Activated T-cell treated with anti-CD3 and anti-CD28 coated beads, Interleukin-2, amount 50 U/mL, for 24 hours (primary cell): ENCODE results near the gene LRP8.

Source experiments
- DNase-seq: peaks from one replicate; pipeline ENCODE4 v3.0.0-alpha.2; 2020
- H3K27ac Mint-ChIP-seq: 2 replicates; pipeline ENCODE4 v1.8.0; 2020; ENCODE audit warnings: mild to moderate bottlenecking, mixed read lengths
- H3K27me3 Mint-ChIP-seq: 2 replicates; pipeline ENCODE4 v1.8.0; 2020; ENCODE audit warnings: mixed read lengths
- H3K36me3 Mint-ChIP-seq: 2 replicates; pipeline ENCODE4 v1.8.0; 2020; ENCODE audit warnings: low read depth, mixed read lengths
- H3K4me1 Mint-ChIP-seq: 2 replicates; pipeline ENCODE4 v1.8.0; 2020; ENCODE audit warnings: low read depth, mixed read lengths
- H3K4me3 Mint-ChIP-seq: 2 replicates; pipeline ENCODE4 v1.8.0; 2020; ENCODE audit warnings: mild to moderate bottlenecking, moderate library complexity, mixed read lengths
- H3K9me3 Mint-ChIP-seq: 2 replicates; pipeline ENCODE4 v1.8.0; 2020; ENCODE audit warnings: mixed read lengths

Gene LRP8

GRCh38 chr1:53303726-53304515 lies 23.9 kb downstream of the LRP8 start:
- DNase-seq = no peak
- H3K4me1 Mint-ChIP-seq = peaks cover 1% of the 10 kb centered on the region
- H3K27ac Mint-ChIP-seq = no peak overlapping the region
- no peak overlapping the region for H3K4me3 Mint-ChIP-seq
- no peaks in the 10 kb centered on the region for H3K27me3 Mint-ChIP-seq
- H3K9me3 Mint-ChIP-seq = no peaks in the 10 kb centered on the region
- peaks cover 80% of the 10 kb centered on the region for H3K36me3 Mint-ChIP-seq

- Mint-ChIP-seq H3K9me3 (no peaks in the 10 kb centered on the region), H3K4me1 (no peaks in the 10 kb centered on the region), H3K27ac (no peak overlapping the region), H3K27me3 (no peaks in the 10 kb centered on the region), H3K4me3 (no peak overlapping the region), H3K36me3 (peaks cover 75% of the 10 kb centered on the region)
- DNase-seq = no peak
Observed at GRCh38 chr1:53303243-53303642, 24.6 kb downstream of the LRP8 start.

GRCh38 chr1:53299233-53299632 lies 28.6 kb downstream of the LRP8 start:
- no peak overlapping the region for H3K27ac Mint-ChIP-seq
- no peak for DNase-seq
- no peaks in the 10 kb centered on the region for H3K27me3 Mint-ChIP-seq
- H3K4me1 Mint-ChIP-seq = peaks cover 19% of the 10 kb centered on the region
- peaks cover 55% of the 10 kb centered on the region for H3K36me3 Mint-ChIP-seq
- H3K4me3 Mint-ChIP-seq = no peak overlapping the region
- H3K9me3 Mint-ChIP-seq = no peaks in the 10 kb centered on the region

- Mint-ChIP-seq H3K36me3 (peaks cover 50% of the 10 kb centered on the region), H3K4me3 (no peak overlapping the region), H3K4me1 (peaks cover 30% of the 10 kb centered on the region), H3K9me3 (no peaks in the 10 kb centered on the region), H3K27ac (peak overlapping the region; percentile 26), H3K27me3 (no peaks in the 10 kb centered on the region)
- no peak for DNase-seq
Observed at GRCh38 chr1:53298045-53298637, 29.7 kb downstream of the LRP8 start.

- Mint-ChIP-seq H3K36me3 (peaks cover 49% of the 10 kb centered on the region), H3K27me3 (no peaks in the 10 kb centered on the region), H3K9me3 (no peaks in the 10 kb centered on the region), H3K4me3 (no peak overlapping the region), H3K27ac (no peak overlapping the region), H3K4me1 (peaks cover 35% of the 10 kb centered on the region)
- DNase-seq = no peak
Observed at GRCh38 chr1:53297195-53297594, 30.7 kb downstream of the LRP8 start.

GRCh38 chr1:53296117-53296749 lies 31.6 kb downstream of the LRP8 start:
- no peak for DNase-seq

GRCh38 chr1:53295726-53296116 lies 32.1 kb downstream of the LRP8 start:
- Mint-ChIP-seq H3K4me1 (peaks cover 35% of the 10 kb centered on the region), H3K4me3 (no peak overlapping the region), H3K36me3 (peaks cover 53% of the 10 kb centered on the region), H3K9me3 (no peaks in the 10 kb centered on the region), H3K27me3 (no peaks in the 10 kb centered on the region), H3K27ac (peak overlapping the region; percentile 78)
- no peak for DNase-seq

More at GRCh38 chr1:53296117-53296749, 31.6 kb downstream of the LRP8 start:
- H3K27me3 Mint-ChIP-seq = no peaks in the 10 kb centered on the region
- H3K27ac Mint-ChIP-seq = peak overlapping the region; percentile 78
- no peaks in the 10 kb centered on the region for H3K9me3 Mint-ChIP-seq
- H3K36me3 Mint-ChIP-seq = peaks cover 52% of the 10 kb centered on the region
- H3K4me1 Mint-ChIP-seq = peaks cover 35% of the 10 kb centered on the region
- no peak overlapping the region for H3K4me3 Mint-ChIP-seq

GRCh38 chr1:53295295-53295694 lies 32.6 kb downstream of the LRP8 start:
- Mint-ChIP-seq H3K27ac (no peak overlapping the region), H3K4me1 (peaks cover 35% of the 10 kb centered on the region), H3K27me3 (no peaks in the 10 kb centered on the region), H3K36me3 (peaks cover 57% of the 10 kb centered on the region), H3K9me3 (no peaks in the 10 kb centered on the region), H3K4me3 (no peak overlapping the region)
- DNase-seq = no peak

- Mint-ChIP-seq H3K4me3 (peak overlapping the region; percentile 23), H3K9me3 (no peaks in the 10 kb centered on the region), H3K27ac (peak overlapping the region; percentile 83), H3K4me1 (peaks cover 35% of the 10 kb centered on the region), H3K27me3 (no peaks in the 10 kb centered on the region), H3K36me3 (peaks cover 58% of the 10 kb centered on the region)
- peak; percentile 56 for DNase-seq
Observed at GRCh38 chr1:53294567-53294966, 33.3 kb downstream of the LRP8 start.

- Mint-ChIP-seq H3K27ac (peak overlapping the region; percentile 83), H3K9me3 (no peaks in the 10 kb centered on the region), H3K4me3 (no peak overlapping the region), H3K4me1 (peaks cover 35% of the 10 kb centered on the region), H3K36me3 (peaks cover 61% of the 10 kb centered on the region), H3K27me3 (no peaks in the 10 kb centered on the region)
- DNase-seq = no peak
Observed at GRCh38 chr1:53294061-53294460, 33.8 kb downstream of the LRP8 start.

GRCh38 chr1:53293123-53293522 lies 34.7 kb downstream of the LRP8 start:
- H3K4me3 Mint-ChIP-seq = no peak overlapping the region
- DNase-seq = no peak
- H3K27ac Mint-ChIP-seq = peak overlapping the region; percentile 63
- H3K9me3 Mint-ChIP-seq = no peaks in the 10 kb centered on the region
- peaks cover 35% of the 10 kb centered on the region for H3K4me1 Mint-ChIP-seq
- H3K36me3 Mint-ChIP-seq = peaks cover 67% of the 10 kb centered on the region
- no peaks in the 10 kb centered on the region for H3K27me3 Mint-ChIP-seq

GRCh38 chr1:53292690-53293089 lies 35.2 kb downstream of the LRP8 start:
- peak overlapping the region; percentile 73 for H3K27ac Mint-ChIP-seq
- H3K27me3 Mint-ChIP-seq = no peaks in the 10 kb centered on the region
- DNase-seq = no peak
- H3K4me3 Mint-ChIP-seq = no peak overlapping the region
- H3K9me3 Mint-ChIP-seq = no peaks in the 10 kb centered on the region
- peaks cover 35% of the 10 kb centered on the region for H3K4me1 Mint-ChIP-seq
- H3K36me3 Mint-ChIP-seq = peaks cover 67% of the 10 kb centered on the region

- Mint-ChIP-seq H3K9me3 (no peaks in the 10 kb centered on the region), H3K27ac (no peak overlapping the region), H3K36me3 (peaks cover 72% of the 10 kb centered on the region), H3K4me3 (no peak overlapping the region), H3K4me1 (peaks cover 36% of the 10 kb centered on the region), H3K27me3 (no peaks in the 10 kb centered on the region)
- DNase-seq = no peak
Observed at GRCh38 chr1:53291574-53291973, 36.3 kb downstream of the LRP8 start.

- no peak overlapping the region for H3K27ac Mint-ChIP-seq
- peaks cover 16% of the 10 kb centered on the region for H3K4me1 Mint-ChIP-seq
- no peaks in the 10 kb centered on the region for H3K27me3 Mint-ChIP-seq
- no peak for DNase-seq
- H3K9me3 Mint-ChIP-seq = no peaks in the 10 kb centered on the region
- no peak overlapping the region for H3K4me3 Mint-ChIP-seq
- H3K36me3 Mint-ChIP-seq = peaks cover 85% of the 10 kb centered on the region
Observed at GRCh38 chr1:53288790-53289429, 39.0 kb downstream of the LRP8 start.
